Measurements from ENCODE around the gene TGM5.
"Not testable (repeated sequence)": the region's sequence is repeated elsewhere in the genome, so short reads cannot be mapped to it uniquely, and the experiment has no call there.

TGM5 gene

GRCh38 chr15:43266834-43267233, at the start of gene TGM5:
Gene TGM5 (minus strand): TSS chr15:43266928. CDS start chr15:43266849, 79 bp downstream.
- Mint-ChIP-seq H3K4me1 (peaks cover 16% of the 10 kb centered on the region), H3K27me3 (peaks cover 45% of the 10 kb centered on the region), H3K4me3 (no peak within 1 kb of the TSS), H3K36me3 (no peaks in the 10 kb centered on the region), H3K27ac (no peak within 1 kb of the TSS), H3K9me3 (no peaks in the 10 kb centered on the region)
- CTCF ChIA-PET = interaction anchor here (1.3 to 6.7 kb wide), 6 partner anchors 10 to 80 kb away, joined by 3 to 111 read pairs (median 16); no protein-coding TSS in a partner anchor
- DNase-seq = no peak

- H3K36me3 Mint-ChIP-seq = no peaks in the 10 kb centered on the region
- DNase-seq = no peak
- H3K27ac Mint-ChIP-seq = no peak overlapping the region
- no peak overlapping the region for H3K4me3 Mint-ChIP-seq
- H3K27me3 Mint-ChIP-seq = peaks cover 56% of the 10 kb centered on the region
- H3K4me1 Mint-ChIP-seq = no peaks in the 10 kb centered on the region
- H3K9me3 Mint-ChIP-seq = no peaks in the 10 kb centered on the region
- CTCF ChIA-PET = interaction anchor here (1.2 kb wide), 1 partner anchor 28 kb away, joined by 5 read pairs; no protein-coding TSS in a partner anchor
These were observed 47.4 kb upstream of the TGM5 start for GRCh38 chr15:43314171-43314570.

GRCh38 chr15:43312378-43312777, 45.6 kb upstream of the TGM5 start:
- Mint-ChIP-seq H3K9me3 (no peaks in the 10 kb centered on the region), H3K27me3 (peaks cover 67% of the 10 kb centered on the region), H3K36me3 (no peaks in the 10 kb centered on the region), H3K27ac (no peak overlapping the region), H3K4me1 (no peaks in the 10 kb centered on the region), H3K4me3 (no peak overlapping the region)
- CTCF ChIA-PET = no interaction called here
- no peak for DNase-seq

GRCh38 chr15:43302205-43302817, 35.6 kb upstream of the TGM5 start, which contains the start of gene TGM7:
Gene TGM7 (minus strand): TSS chr15:43302255.
- Mint-ChIP-seq H3K4me1 (no peaks in the 10 kb centered on the region), H3K4me3 (no peak within 1 kb of the TSS), H3K27ac (no peak within 1 kb of the TSS), H3K36me3 (no peaks in the 10 kb centered on the region), H3K27me3 (peaks cover 39% of the 10 kb centered on the region), H3K9me3 (no peaks in the 10 kb centered on the region)
- DNase-seq = no peak
- CTCF ChIA-PET = interaction anchor here (1.2 kb wide), 1 partner anchor 17 kb away, joined by 6 read pairs; no protein-coding TSS in a partner anchor

GRCh38 chr15:43299884-43300283, 33.2 kb upstream of the TGM5 start:
- Mint-ChIP-seq H3K4me3 (no peak overlapping the region), H3K36me3 (no peaks in the 10 kb centered on the region), H3K27me3 (peaks cover 47% of the 10 kb centered on the region), H3K9me3 (no peaks in the 10 kb centered on the region), H3K27ac (no peak overlapping the region), H3K4me1 (no peaks in the 10 kb centered on the region)
- CTCF ChIA-PET = no interaction called here
- no peak for DNase-seq

GRCh38 chr15:43299411-43299810, 32.7 kb upstream of the TGM5 start:
- no peak overlapping the region for H3K27ac Mint-ChIP-seq
- CTCF ChIA-PET = interaction anchor here (0.8 kb wide), 1 partner anchor 14 kb away, joined by 5 read pairs; no protein-coding TSS in a partner anchor
- H3K4me1 Mint-ChIP-seq = no peaks in the 10 kb centered on the region
- peaks cover 48% of the 10 kb centered on the region for H3K27me3 Mint-ChIP-seq
- no peaks in the 10 kb centered on the region for H3K9me3 Mint-ChIP-seq
- no peak overlapping the region for H3K4me3 Mint-ChIP-seq
- no peak for DNase-seq
- H3K36me3 Mint-ChIP-seq = no peaks in the 10 kb centered on the region

- CTCF ChIA-PET = interaction anchor here (0.8 kb wide), 1 partner anchor 68 kb away, joined by 4 read pairs; no protein-coding TSS in a partner anchor
- H3K27me3 Mint-ChIP-seq = peaks cover 59% of the 10 kb centered on the region
These were observed 27.5 kb upstream of the TGM5 start for GRCh38 chr15:43294091-43294706.

GRCh38 chr15:43293432-43293831, 26.7 kb upstream of the TGM5 start:
- H3K27ac Mint-ChIP-seq = no peak overlapping the region
- peaks cover 59% of the 10 kb centered on the region for H3K27me3 Mint-ChIP-seq
- H3K4me3 Mint-ChIP-seq = no peak overlapping the region
- H3K9me3 Mint-ChIP-seq = no peaks in the 10 kb centered on the region
- no peaks in the 10 kb centered on the region for H3K4me1 Mint-ChIP-seq
- H3K36me3 Mint-ChIP-seq = no peaks in the 10 kb centered on the region
- no peak for DNase-seq
- CTCF ChIA-PET = interaction anchor here (0.8 kb wide), 1 partner anchor 68 kb away, joined by 4 read pairs; no protein-coding TSS in a partner anchor

More at GRCh38 chr15:43294091-43294706, 27.5 kb upstream of the TGM5 start:
- no peaks in the 10 kb centered on the region for H3K36me3 Mint-ChIP-seq
- DNase-seq = no peak
- H3K4me1 Mint-ChIP-seq = no peaks in the 10 kb centered on the region
- no peaks in the 10 kb centered on the region for H3K9me3 Mint-ChIP-seq
- H3K4me3 Mint-ChIP-seq = no peak overlapping the region
- H3K27ac Mint-ChIP-seq = no peak overlapping the region

GRCh38 chr15:43292375-43293078, 25.8 kb upstream of the TGM5 start:
- no peaks in the 10 kb centered on the region for H3K36me3 Mint-ChIP-seq
- H3K4me1 Mint-ChIP-seq = no peaks in the 10 kb centered on the region
- no peak for DNase-seq
- CTCF ChIA-PET = no interaction called here
- no peaks in the 10 kb centered on the region for H3K9me3 Mint-ChIP-seq
- no peak overlapping the region for H3K27ac Mint-ChIP-seq
- H3K27me3 Mint-ChIP-seq = peaks cover 60% of the 10 kb centered on the region
- H3K4me3 Mint-ChIP-seq = no peak overlapping the region

- peaks cover 32% of the 10 kb centered on the region for H3K27me3 Mint-ChIP-seq
These were observed 22.9 kb upstream of the TGM5 start for GRCh38 chr15:43289656-43290055.

GRCh38 chr15:43287254-43287653, 20.5 kb upstream of the TGM5 start:
- H3K9me3 Mint-ChIP-seq = no peaks in the 10 kb centered on the region
- H3K4me3 Mint-ChIP-seq = no peak overlapping the region
- H3K27ac Mint-ChIP-seq = no peak overlapping the region
- CTCF ChIA-PET = interaction anchor here (1.3 to 7.0 kb wide), 5 partner anchors 18 to 83 kb away, joined by 3 to 199 read pairs (median 22); no protein-coding TSS in a partner anchor
- no peaks in the 10 kb centered on the region for H3K36me3 Mint-ChIP-seq
- no peak for DNase-seq
- H3K27me3 Mint-ChIP-seq = peaks cover 12% of the 10 kb centered on the region
- H3K4me1 Mint-ChIP-seq = peaks cover 4% of the 10 kb centered on the region

More at GRCh38 chr15:43289656-43290055, 22.9 kb upstream of the TGM5 start:
- H3K27ac Mint-ChIP-seq, H3K4me1 Mint-ChIP-seq, H3K36me3 Mint-ChIP-seq, H3K4me3 Mint-ChIP-seq, H3K9me3 Mint-ChIP-seq, CTCF ChIA-PET, DNase-seq: not testable (repeated sequence)

- no peaks in the 10 kb centered on the region for H3K9me3 Mint-ChIP-seq
- DNase-seq = no peak
- H3K4me1 Mint-ChIP-seq = peaks cover 4% of the 10 kb centered on the region
- H3K27me3 Mint-ChIP-seq = peaks cover 12% of the 10 kb centered on the region
- CTCF ChIA-PET = interaction anchor here (0.5 to 7.0 kb wide), 32 partner anchors 9 to 715 kb away, joined by 3 to 199 read pairs (median 4); partner anchors contain the start of genes CCNDBP1 and TGM7
- H3K36me3 Mint-ChIP-seq = no peaks in the 10 kb centered on the region
- no peak overlapping the region for H3K27ac Mint-ChIP-seq
- no peak overlapping the region for H3K4me3 Mint-ChIP-seq
These were observed 19.3 kb upstream of the TGM5 start for GRCh38 chr15:43286074-43286473.

- Mint-ChIP-seq H3K27me3 (peaks cover 9% of the 10 kb centered on the region), H3K9me3 (no peaks in the 10 kb centered on the region), H3K36me3 (no peaks in the 10 kb centered on the region), H3K4me1 (peaks cover 4% of the 10 kb centered on the region), H3K27ac (no peak overlapping the region), H3K4me3 (no peak overlapping the region)
- DNase-seq = peak; percentile 72
- CTCF ChIA-PET = interaction anchor here (0.5 to 7.0 kb wide), 36 partner anchors 9 to 716 kb away, joined by 3 to 199 read pairs (median 4); partner anchors contain the start of genes CCNDBP1, TGM5 and TGM7
These were observed 18.9 kb upstream of the TGM5 start for GRCh38 chr15:43285609-43286037.

- Mint-ChIP-seq H3K27ac (no peak overlapping the region), H3K4me3 (no peak overlapping the region), H3K36me3 (no peaks in the 10 kb centered on the region), H3K9me3 (no peaks in the 10 kb centered on the region), H3K4me1 (peaks cover 4% of the 10 kb centered on the region), H3K27me3 (peaks cover 16% of the 10 kb centered on the region)
- no peak for DNase-seq
- CTCF ChIA-PET = interaction anchor here (4.2 to 7.0 kb wide), 2 partner anchors 14 to 56 kb away, joined by 30 to 199 read pairs; no protein-coding TSS in a partner anchor
These were observed 16.8 kb upstream of the TGM5 start for GRCh38 chr15:43283526-43283925.

All from activated naive CD4-positive, alpha-beta T cell treated with anti-CD3 and anti-CD28 coated beads, Interleukin-2, amount 10 ng/mL, durations not matched to agents 7 days and 5 days (primary cell).